Measurements from ENCODE around the gene OVCA2. TPM values are rescaled to one million over a fixed set of nuclear protein-coding genes. Genes with fewer than 3 reads are reported as not detected.

The OVCA2 gene
- polyA plus RNA-seq, 2 of the 4 experiments (the other 2 are of a cell fraction), result 54.6 to 66.3 TPM

DNA sequence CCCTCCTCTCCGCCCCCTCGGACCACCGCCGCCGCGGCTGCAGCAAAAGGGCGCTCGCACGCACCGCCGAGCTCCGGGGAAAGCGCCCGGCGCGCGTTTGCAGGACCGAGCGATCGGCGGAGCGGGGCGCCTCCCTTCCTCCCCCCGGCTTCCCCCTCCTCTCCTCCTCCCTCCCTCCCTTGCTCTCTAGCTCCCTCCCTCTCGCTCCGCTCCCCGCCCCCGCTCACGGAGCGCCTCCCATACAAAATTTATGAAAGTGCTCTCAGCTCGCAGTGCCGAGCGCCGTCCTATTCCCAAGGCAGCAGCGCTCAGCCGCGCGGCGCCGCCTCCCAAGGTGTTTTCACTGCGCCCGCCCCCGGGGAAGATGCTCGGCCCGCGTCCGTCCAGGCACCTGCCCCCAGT lies 16.6 kb upstream of the OVCA2 start, which contains the start of gene RTN4RL1:
Gene RTN4RL1, minus strand, starts transcription at position 115 of the 402 bp plus-strand sequence. CDS start 469 bp downstream, outside the sequence.
- H3K9me3 ChIP-seq, result no peaks in the 10 kb centered on the region
- ATAC-seq (peak; percentile 25 to 45), DNase-seq (ENCODE audit: low read depth in 1 of 2, low spot score in 1 of 2) (peak; percentile 80), FAIRE-seq (no peak)
- ChIA-PET POLR2A (interaction anchor here (0.6 to 3.3 kb wide), 4 partner anchors 27 to 1318 kb away, joined by 3 to 23 read pairs (median 10); no protein-coding TSS in a partner anchor), CTCF (interaction anchor here (0.6 to 17.0 kb wide), 46 partner anchors 7 to 746 kb away, joined by 3 to 420 read pairs (median 8); partner anchors contain the start of genes OVCA2, RILP and TRARG1)
- peak within 1 kb of the TSS; percentile 43 for H3K4me3 ChIP-seq
- peaks cover 14% of the 10 kb centered on the region for H3K4me1 ChIP-seq
- TF ChIP-seq RNF2 (IDR thresholded peaks at IDR 0.05; ENCODE audit: borderline replicate concordance, low read depth) (0 out of 2 replicates have a peak, but pooled peaks have one; percentile 17), FOXS1 (CRISPR knock-in tag; IDR thresholded peaks at IDR 0.05) (no peak), MAZ (IDR thresholded peaks at IDR 0.05; ENCODE audit: borderline replicate concordance, low read depth, low read length) (0 out of 2 replicates have a peak, but pooled peaks have one; percentile 16)
- H3K4me2 ChIP-seq, result peak within 1 kb of the TSS; percentile 96
- 2% methylated on average over 20 of the region's 47 CpGs for WGBS (ENCODE audit: missing lambda C conversion rate)
- peak within 1 kb of the TSS; percentile 44 to 78; a peak in 5 of 6 replicates for H3K27ac ChIP-seq

DNA sequence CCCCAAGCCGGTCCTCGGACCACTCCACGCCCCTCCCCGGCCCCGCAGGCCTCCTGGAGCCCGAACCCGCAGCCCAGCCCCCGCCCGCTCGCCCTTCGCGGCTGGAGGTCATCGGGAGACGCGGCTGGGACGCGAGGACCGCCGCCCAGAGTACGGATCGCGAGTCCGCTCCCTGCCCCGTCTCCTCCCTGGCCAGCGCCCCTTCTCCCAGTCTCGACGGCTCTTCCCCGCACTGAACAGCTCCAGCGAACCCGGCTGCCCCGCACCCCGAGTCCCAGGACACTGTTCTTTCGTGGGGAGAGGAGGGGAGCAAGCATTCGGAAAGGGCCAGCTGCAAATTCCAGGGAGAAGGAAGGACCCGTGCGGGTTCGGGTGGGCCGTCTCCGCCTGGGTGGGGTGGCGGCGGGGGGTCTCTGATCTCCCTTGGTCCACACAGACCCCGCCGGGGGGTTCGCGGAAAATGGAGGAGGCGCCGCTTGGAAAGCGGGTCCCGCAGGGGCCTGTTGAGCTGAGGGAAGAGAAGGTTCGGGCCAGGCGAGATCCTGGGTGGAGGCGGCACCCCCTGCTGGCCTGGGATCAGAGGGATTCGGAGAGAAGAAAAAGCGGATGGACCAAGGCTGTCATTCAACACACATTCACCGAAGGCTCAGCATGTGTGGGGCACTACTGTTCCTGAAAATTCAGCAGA lies 16.1 kb upstream of the OVCA2 start:
- 2% methylated on average over 37 of the region's 55 CpGs for WGBS (ENCODE audit: missing lambda C conversion rate)
- FAIRE-seq, result no peak

More for the DNA sequence above, 16.1 kb upstream of the OVCA2 start:
- Histone ChIP-seq H3K4me2 (peak overlapping the region; percentile 96), H3K4me1 (peaks cover 15% of the 10 kb centered on the region), H3K27ac (peak overlapping the region; percentile 25 to 78; a peak in 5 of 6 replicates), H3K4me3 (peak overlapping the region; percentile 43), H3K9me3 (no peaks in the 10 kb centered on the region)
- ChIA-PET POLR2A (interaction anchor here (0.6 to 3.3 kb wide), 4 partner anchors 27 to 1319 kb away, joined by 3 to 23 read pairs (median 10); no protein-coding TSS in a partner anchor), CTCF (interaction anchor here (0.6 to 17.0 kb wide), 58 partner anchors 8 to 767 kb away, joined by 3 to 420 read pairs (median 6); partner anchors contain the start of genes OVCA2, RILP, RPA1 and TRARG1)
- TF ChIP-seq CBX8 (IDR thresholded peaks at IDR 0.05), result no peak
- TF ChIP-seq CEBPB (IDR thresholded peaks at IDR 0.05), result no peak
- TF ChIP-seq HDAC2 (IDR thresholded peaks at IDR 0.05), result no peak
- peak; percentile 90 for TF ChIP-seq CTCF (IDR thresholded peaks at IDR 0.05)
- TF ChIP-seq EHF (CRISPR knock-in tag; IDR thresholded peaks at IDR 0.05), result no peak
- no peak for TF ChIP-seq ATOH8 (CRISPR knock-in tag; IDR thresholded peaks at IDR 0.05; ENCODE audit: low read depth)
- TF ChIP-seq, protein P1, sequence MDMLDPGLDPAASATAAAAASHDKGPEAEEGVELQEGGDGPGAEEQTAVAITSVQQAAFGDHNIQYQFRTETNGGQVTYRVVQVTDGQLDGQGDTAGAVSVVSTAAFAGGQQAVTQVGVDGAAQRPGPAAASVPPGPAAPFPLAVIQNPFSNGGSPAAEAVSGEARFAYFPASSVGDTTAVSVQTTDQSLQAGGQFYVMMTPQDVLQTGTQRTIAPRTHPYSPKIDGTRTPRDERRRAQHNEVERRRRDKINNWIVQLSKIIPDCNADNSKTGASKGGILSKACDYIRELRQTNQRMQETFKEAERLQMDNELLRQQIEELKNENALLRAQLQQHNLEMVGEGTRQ (IDR thresholded peaks at IDR 0.05), result no peak
- no peak for TF ChIP-seq TP53 (CRISPR knock-in tag; IDR thresholded peaks at IDR 0.05)
- peak; percentile 94 for TF ChIP-seq RAD21 (conservative IDR thresholded peaks at IDR 0.05 in 1 of 2, IDR thresholded peaks at IDR 0.05 in 1 of 2)
- no peak for TF ChIP-seq HOXB5 (CRISPR knock-in tag; IDR thresholded peaks at IDR 0.05)
- peak; percentile 97 for TF ChIP-seq SMC3 (IDR thresholded peaks at IDR 0.05)
- TF ChIP-seq KDM1A (IDR thresholded peaks at IDR 0.05; ENCODE audit: low read depth), result no peak
- TF ChIP-seq RNF2 (IDR thresholded peaks at IDR 0.05; ENCODE audit: borderline replicate concordance, low read depth), result peak; percentile 70; the same call in 1 of the 2 replicates
- TF ChIP-seq RFX5 (IDR thresholded peaks at IDR 0.05), result no peak
- TF ChIP-seq RCOR1 (IDR thresholded peaks at IDR 0.05; ENCODE audit: low read depth, low read length), result no peak
- no peak for TF ChIP-seq HOXA7 (CRISPR knock-in tag; IDR thresholded peaks at IDR 0.05)
- no peak for TF ChIP-seq BHLHE40 (IDR thresholded peaks at IDR 0.05; ENCODE audit: low read depth, low read length)
- TF ChIP-seq MAZ (IDR thresholded peaks at IDR 0.05; ENCODE audit: borderline replicate concordance, low read depth, low read length), result no peak
- TF ChIP-seq TFCP2L1 (CRISPR knock-in tag; IDR thresholded peaks at IDR 0.05), result no peak
- ATAC-seq, result peak; percentile 50 to 68
- DNase-seq (ENCODE audit: low read depth in 1 of 2, low spot score in 1 of 2), result peak; percentile 84 to 97

Data from A549 (cell line).